PFSK-1 (cell line): ENCODE results near the gene TNRC6B.

Source experiments
- FOXP2 ChIP-seq: optimal IDR thresholded peaks from 2 replicates; pipeline ENCODE3; 2011; ENCODE audit warnings: borderline replicate concordance, control low read depth, inconsistent platforms; ENCODE audit not compliant: insufficient read depth; ENCODE audit errors: extremely low read length, extremely low read depth
- POLR2AphosphoS5 ChIP-seq: IDR thresholded peaks from 2 replicates; pipeline ENCODE4 v1.6.1; 2012; ENCODE audit warnings: low read depth, mild to moderate bottlenecking, control low read depth, low read length, moderate library complexity
- REST ChIP-seq, 2 experiments: IDR thresholded peaks; 2 replicates each; pipeline versions ENCODE4 v1.6.1 to v1.8.0; 2011 to 2012; ENCODE audit warnings: low read depth in 2 of 2, low read length in 2 of 2, control low read depth in 1 of 2, inconsistent platforms in 1 of 2, mild to moderate bottlenecking in 1 of 2, moderate library complexity in 1 of 2; ENCODE audit not compliant: insufficient read depth in 1 of 2
- SIN3A ChIP-seq: IDR thresholded peaks from 2 replicates; pipeline ENCODE4 v1.6.1; 2012; ENCODE audit warnings: mild to moderate bottlenecking, low read length, moderate library complexity, borderline replicate concordance; ENCODE audit not compliant: insufficient read depth
- TAF1 ChIP-seq: IDR thresholded peaks from 2 replicates; pipeline ENCODE4 v1.6.1; 2012; ENCODE audit warnings: low read length, control low read depth, borderline replicate concordance; ENCODE audit not compliant: insufficient read depth

TNRC6B gene

GRCh38 chr22:40213478-40213877, 35.8 kb downstream of the TNRC6B start:
- TF ChIP-seq FOXP2 (no peak), TAF1 (no peak), POLR2AphosphoS5 (no peak), SIN3A (no peak), REST (IDR thresholded peaks at IDR 0.05; ENCODE audit: insufficient read depth in 1 of 2, low read depth in 2 of 2, low read length in 2 of 2) (no peak)

- TF ChIP-seq SIN3A (no peak), REST (IDR thresholded peaks at IDR 0.05; ENCODE audit: insufficient read depth in 1 of 2, low read depth in 2 of 2, low read length in 2 of 2) (no peak), TAF1 (no peak), POLR2AphosphoS5 (no peak), FOXP2 (no peak)
These were observed 37.5 kb downstream of the TNRC6B start for GRCh38 chr22:40215266-40215665.

- no peak for TF ChIP-seq SIN3A
- TF ChIP-seq REST (IDR thresholded peaks at IDR 0.05; ENCODE audit: insufficient read depth in 1 of 2, low read depth in 2 of 2, low read length in 2 of 2): no peak
- no peak for TF ChIP-seq POLR2AphosphoS5
- no peak for TF ChIP-seq FOXP2
- TF ChIP-seq TAF1: no peak
These were observed 38.5 kb downstream of the TNRC6B start for GRCh38 chr22:40216041-40216756.

GRCh38 chr22:40218152-40218551, 40.4 kb downstream of the TNRC6B start:
- no peak for TF ChIP-seq TAF1
- no peak for TF ChIP-seq POLR2AphosphoS5
- no peak for TF ChIP-seq REST (IDR thresholded peaks at IDR 0.05; ENCODE audit: insufficient read depth in 1 of 2, low read depth in 2 of 2, low read length in 2 of 2)
- TF ChIP-seq SIN3A: no peak
- no peak for TF ChIP-seq FOXP2
